Measurements from ENCODE around the gene AKAP13. TPM values are rescaled to one million over a fixed set of nuclear protein-coding genes. Genes with fewer than 3 reads are reported as not detected.

AKAP13 gene
- total RNA-seq, 2 experiments from 2014 or later: 282 to 304 TPM

- H3K27ac ChIP-seq (ENCODE audit: low read depth in 1 of 2, low read length in 2 of 2): peak overlapping the region; percentile 86 to 96
- H3K36me3 Mint-ChIP-seq (ENCODE audit: low read depth): peaks cover 91% of the 10 kb centered on the region
- H3K27me3 Mint-ChIP-seq: no peaks in the 10 kb centered on the region
- peak; percentile 43 to 84 (median 66) for DNase-seq
- no peaks in the 10 kb centered on the region for H3K9me3 Mint-ChIP-seq
- H3K4me1 ChIP-seq (ENCODE audit: insufficient read depth, low read length): peaks cover 64% of the 10 kb centered on the region
- peak overlapping the region; percentile 87 for H3K4me3 Mint-ChIP-seq
- H3K9me3 ChIP-seq (ENCODE audit: control insufficient read depth in 1 of 2, insufficient read depth in 1 of 2, low read length in 2 of 2): no peaks in the 10 kb centered on the region
- POLR2A ChIA-PET: interaction anchor here (0.7 to 3.7 kb wide), 28 partner anchors 9 to 266 kb away, joined by 3 to 27 read pairs (median 5); partner anchors contain the start of gene AKAP13
- H3K4me3 ChIP-seq (ENCODE audit: low read length): peak overlapping the region; percentile 62
- CTCF ChIA-PET: interaction anchor here (0.8 to 1.4 kb wide), 4 partner anchors 36 to 111 kb away, joined by 3 to 6 read pairs (median 3); no protein-coding TSS in a partner anchor
- peaks cover 79% of the 10 kb centered on the region for H3K4me1 Mint-ChIP-seq (ENCODE audit: low read depth)
- H3K36me3 ChIP-seq (ENCODE audit: insufficient read depth, low read length): peaks cover 39% of the 10 kb centered on the region
- peak overlapping the region; percentile 100 for H3K27ac Mint-ChIP-seq
- no peaks in the 10 kb centered on the region for H3K27me3 ChIP-seq (ENCODE audit: control insufficient read depth in 1 of 2, insufficient read depth in 2 of 2, low read length in 2 of 2)
- peak; percentile 71 for ATAC-seq (ENCODE audit: poor library complexity)
- TF ChIP-seq CTCF (IDR thresholded peaks at IDR 0.05): no peak
- intact Hi-C loops (cut with DNase I, micrococcal nuclease): loop anchor here in 1 of 2 experiments (1.0 to 2.0 kb wide), 5 partner anchors 14 to 125 kb away; no protein-coding TSS in a partner anchor
These were observed 202.0 kb downstream of the AKAP13 start for GRCh38 chr15:85582131-85583079.

GRCh38 chr15:85583442-85583841 lies 203.0 kb downstream of the AKAP13 start:
- intact Hi-C loops (cut with DNase I, micrococcal nuclease): loop anchor here in 1 of 2 experiments (2.0 kb wide), 3 partner anchors 13 to 41 kb away; no protein-coding TSS in a partner anchor
- peaks cover 41% of the 10 kb centered on the region for H3K36me3 ChIP-seq (ENCODE audit: insufficient read depth, low read length)
- Mint-ChIP-seq H3K27ac (peak overlapping the region; percentile 100), H3K36me3 (ENCODE audit: low read depth) (peaks cover 96% of the 10 kb centered on the region), H3K27me3 (no peaks in the 10 kb centered on the region), H3K4me3 (peak overlapping the region; percentile 87), H3K9me3 (no peaks in the 10 kb centered on the region), H3K4me1 (ENCODE audit: low read depth) (peaks cover 84% of the 10 kb centered on the region)
- peaks cover 64% of the 10 kb centered on the region for H3K4me1 ChIP-seq (ENCODE audit: insufficient read depth, low read length)
- peak overlapping the region; percentile 62 for H3K4me3 ChIP-seq (ENCODE audit: low read length)
- DNase-seq: peak in 4 of 14 experiments; percentile 8 to 42 (median 38)
- no peak for ATAC-seq (ENCODE audit: poor library complexity)
- H3K27ac ChIP-seq (ENCODE audit: low read depth in 1 of 2, low read length in 2 of 2): peak overlapping the region; percentile 86 to 96
- no peaks in the 10 kb centered on the region for H3K9me3 ChIP-seq (ENCODE audit: control insufficient read depth in 1 of 2, insufficient read depth in 1 of 2, low read length in 2 of 2)
- POLR2A ChIA-PET: interaction anchor here (0.6 to 3.7 kb wide), 18 partner anchors 14 to 252 kb away, joined by 3 to 27 read pairs (median 5); partner anchors contain the start of gene AKAP13
- CTCF ChIA-PET: interaction anchor here (1.4 kb wide), 1 partner anchor 110 kb away, joined by 3 read pairs; no protein-coding TSS in a partner anchor
- no peaks in the 10 kb centered on the region for H3K27me3 ChIP-seq (ENCODE audit: control insufficient read depth in 1 of 2, insufficient read depth in 2 of 2, low read length in 2 of 2)
- TF ChIP-seq CTCF (IDR thresholded peaks at IDR 0.05): no peak

GRCh38 chr15:85583923-85584390 lies 203.6 kb downstream of the AKAP13 start:
- Histone ChIP-seq H3K4me1 (ENCODE audit: insufficient read depth, low read length) (peaks cover 62% of the 10 kb centered on the region), H3K36me3 (ENCODE audit: insufficient read depth, low read length) (peaks cover 44% of the 10 kb centered on the region), H3K27me3 (ENCODE audit: control insufficient read depth in 1 of 2, insufficient read depth in 2 of 2, low read length in 2 of 2) (no peaks in the 10 kb centered on the region), H3K27ac (ENCODE audit: low read depth in 1 of 2, low read length in 2 of 2) (peak overlapping the region; percentile 86 to 96), H3K4me3 (ENCODE audit: low read length) (peak overlapping the region; percentile 62), H3K9me3 (ENCODE audit: control insufficient read depth in 1 of 2, insufficient read depth in 1 of 2, low read length in 2 of 2) (no peaks in the 10 kb centered on the region)
- DNase-seq (peak in 8 of 14 experiments; percentile 9 to 79 (median 40)), ATAC-seq (ENCODE audit: poor library complexity) (no peak)
- no peak for TF ChIP-seq CTCF (IDR thresholded peaks at IDR 0.05)
- Mint-ChIP-seq H3K9me3 (no peaks in the 10 kb centered on the region), H3K4me1 (ENCODE audit: low read depth) (peaks cover 84% of the 10 kb centered on the region), H3K27me3 (no peaks in the 10 kb centered on the region), H3K36me3 (ENCODE audit: low read depth) (peaks cover 96% of the 10 kb centered on the region), H3K27ac (peak overlapping the region; percentile 100), H3K4me3 (peak overlapping the region; percentile 87)
- intact Hi-C loops (cut with DNase I, micrococcal nuclease): loop anchor here in 1 of 2 experiments (2.0 kb wide), 3 partner anchors 13 to 41 kb away; no protein-coding TSS in a partner anchor
- CTCF ChIA-PET: no interaction called here
- POLR2A ChIA-PET: interaction anchor here (0.6 to 3.7 kb wide), 5 partner anchors 25 to 127 kb away, joined by 3 to 27 read pairs (median 3); no protein-coding TSS in a partner anchor
